T-helper 2 cell treated with Interferon-gamma antibody and Interleukin-4, amounts not matched to agents 100 ng/mL and 5 ng/mL, for 36 hours (primary cell): Measurements from ENCODE around the gene PLAAT5. TPM values are rescaled to one million over a fixed set of nuclear protein-coding genes. Genes with fewer than 3 reads are reported as not detected.

Experiments
- intact Hi-C: fragments of 100-400 bp; cut with micrococcal nuclease; formaldehyde crosslinking; loops from one replicate; pipeline ENCODE4 v1.15.1; 2023
- total RNA-seq: library from RNA; stranded (reverse); gene quantifications from 2 replicates; pipeline ENCODE4 v1.2.3, GENCODE V29; 2022

PLAAT5 gene
- total RNA-seq, 1 donor from 2014 or later = not detected

GRCh38 chr11:63517156-63517555, 26.2 kb upstream of the PLAAT5 start:
- intact Hi-C loops = no loop called here

- intact Hi-C loops = no loop called here
These were observed 25.1 kb upstream of the PLAAT5 start for GRCh38 chr11:63516109-63516508.

- intact Hi-C loops = no loop called here
These were observed 21.8 kb upstream of the PLAAT5 start for GRCh38 chr11:63512816-63513215.

- intact Hi-C loops = no loop called here
These were observed 20.2 kb upstream of the PLAAT5 start for GRCh38 chr11:63511048-63511748.

GRCh38 chr11:63510360-63511047, 19.5 kb upstream of the PLAAT5 start:
- intact Hi-C loops = no loop called here

GRCh38 chr11:63508745-63509144, 17.8 kb upstream of the PLAAT5 start:
- intact Hi-C loops = no loop called here

- intact Hi-C loops = no loop called here
These were observed 17.0 kb upstream of the PLAAT5 start for GRCh38 chr11:63508009-63508408.

- intact Hi-C loops = no loop called here
These were observed 16.5 kb upstream of the PLAAT5 start for GRCh38 chr11:63507511-63507910.

GRCh38 chr11:63506876-63507275, 15.9 kb upstream of the PLAAT5 start:
- intact Hi-C loops = no loop called here

GRCh38 chr11:63505857-63506528, 15.0 kb upstream of the PLAAT5 start, which contains the start of gene LGALS12:
TSS of gene LGALS12 (plus strand) at chr11:63506084. CDS start at chr11:63506459, 375 bp downstream.
- intact Hi-C loops = no loop called here

- intact Hi-C loops = no loop called here
These were observed 14.1 kb upstream of the PLAAT5 start for GRCh38 chr11:63504933-63505586.

GRCh38 chr11:63504054-63504453, 13.1 kb upstream of the PLAAT5 start:
- intact Hi-C loops = no loop called here

GRCh38 chr11:63503492-63503891, 12.5 kb upstream of the PLAAT5 start:
- intact Hi-C loops = no loop called here

- intact Hi-C loops = no loop called here
These were observed 11.4 kb upstream of the PLAAT5 start for GRCh38 chr11:63502252-63502820.

- intact Hi-C loops = no loop called here
These were observed 10.3 kb upstream of the PLAAT5 start for GRCh38 chr11:63501236-63501635.

GRCh38 chr11:63499874-63500273, 8.9 kb upstream of the PLAAT5 start:
- intact Hi-C loops = no loop called here

- intact Hi-C loops = no loop called here
These were observed 4.0 kb upstream of the PLAAT5 start for GRCh38 chr11:63494975-63495374.

- intact Hi-C loops = no loop called here
These were observed 2.2 kb upstream of the PLAAT5 start for GRCh38 chr11:63493127-63493526.

GRCh38 chr11:63492441-63492840, 1.5 kb upstream of the PLAAT5 start:
- intact Hi-C loops = no loop called here

- intact Hi-C loops = loop anchor here (1.0 kb wide), 1 partner anchor 39 kb away; no protein-coding TSS in a partner anchor
These were observed 837 bp upstream of the PLAAT5 start for GRCh38 chr11:63491636-63492372.

GRCh38 chr11:63491240-63491587, 247 bp upstream of the PLAAT5 start:
- intact Hi-C loops = loop anchor here (1.0 kb wide), 1 partner anchor 40 kb away; no protein-coding TSS in a partner anchor
